Caco-2 (cell line): ENCODE results near the gene ANP32B. TPM values are rescaled to one million over a fixed set of nuclear protein-coding genes. Genes with fewer than 3 reads are reported as not detected.

Source experiments
- BruUV-seq: library from RNA; stranded (reverse); fragments of 400-500 nt; replicated peaks from 2 replicates; lab custom pipeline; 2021; lab: Mats Ljungman, UMichigan
- CTCF ChIA-PET: fragments of 300-600 bp; sonication (Branson Sonifier 250); formaldehyde crosslinking; loops from one replicate; lab custom pipeline; 2022; ENCODE audit warnings: antibody characterized with exemption; lab: Charles Lee
- POLR2A ChIA-PET: fragments of 300-600 bp; sonication (Branson Sonifier 250); formaldehyde crosslinking; loops from one replicate; lab custom pipeline; 2022; ENCODE audit warnings: antibody characterized with exemption; lab: Charles Lee
- DNase-seq, 2 experiments: peaks; one replicate each; pipeline versions ENCODE4 v3.0.0 to v3.0.0-alpha.2; 2020 to 2022
- H3K27me3 ChIP-seq: replicated peaks from 2 replicates; pipeline ENCODE4 v1.6.0; 2011; ENCODE audit warnings: low read length; ENCODE audit not compliant: control insufficient read depth, insufficient read depth
- H3K36me3 ChIP-seq: 2 replicates; pipeline ENCODE4 v1.5.1; 2011; ENCODE audit warnings: low read length; ENCODE audit not compliant: control insufficient read depth, insufficient read depth
- H3K4me1 ChIP-seq: fragments of 250-450 bp; sonication (Bioruptor Pico); 2 replicates; pipeline ENCODE4 v1.5.1; 2020; ENCODE audit warnings: mild to moderate bottlenecking
- H3K4me3 ChIP-seq: 2 replicates; pipeline ENCODE4 v1.5.1; 2011; ENCODE audit warnings: low read depth, mild to moderate bottlenecking, control low read depth, low read length
- H3K9me3 ChIP-seq: fragments of 250-450 bp; sonication (Bioruptor Pico); 2 replicates; pipeline ENCODE4 v1.5.1; 2020; ENCODE audit warnings: mild to moderate bottlenecking, moderate library complexity
- H3K27ac Mint-ChIP-seq: one replicate; pipeline ENCODE4 v1.8.0; 2022; ENCODE audit warnings: mixed read lengths; ENCODE audit not compliant: unreplicated experiment
- H3K27me3 Mint-ChIP-seq: one replicate; pipeline ENCODE4 v1.8.0; 2022; ENCODE audit warnings: mixed read lengths; ENCODE audit not compliant: insufficient read depth, unreplicated experiment
- H3K36me3 Mint-ChIP-seq: one replicate; pipeline ENCODE4 v1.8.0; 2022; ENCODE audit warnings: mild to moderate bottlenecking, mixed read lengths; ENCODE audit not compliant: insufficient read depth, unreplicated experiment
- H3K4me1 Mint-ChIP-seq: one replicate; pipeline ENCODE4 v1.8.0; 2022; ENCODE audit warnings: low read depth, mixed read lengths; ENCODE audit not compliant: unreplicated experiment
- H3K4me3 Mint-ChIP-seq: one replicate; pipeline ENCODE4 v1.8.0; 2022; ENCODE audit warnings: mild to moderate bottlenecking, moderate library complexity, mixed read lengths; ENCODE audit not compliant: unreplicated experiment
- H3K9me3 Mint-ChIP-seq: one replicate; pipeline ENCODE4 v1.8.0; 2022; ENCODE audit warnings: mixed read lengths; ENCODE audit not compliant: unreplicated experiment
- intact Hi-C: fragments of 100-400 bp; cut with micrococcal nuclease; formaldehyde crosslinking; loops from one replicate; pipeline ENCODE4 v1.10.0; 2022; ENCODE audit not compliant: unreplicated experiment
- total RNA-seq: library from RNA; stranded (reverse); gene quantifications from 2 replicates; pipeline ENCODE4 v1.2.3, GENCODE V29; 2022
- TF ChIP-seq, protein P1 (sequence below), 2 experiments: fragments of 200-600 bp in 1 of 2; IDR thresholded peaks; 1 replicate in 1 of 2; 2 replicates in 1 of 2; pipeline versions ENCODE4 v1.5.1 to v1.8.0; 2011 to 2022; ENCODE audit warnings: antibody characterized with exemption in 1 of 2, control low read depth in 1 of 2, inconsistent platforms in 1 of 2, low read depth in 1 of 2, low read length in 1 of 2, mild to moderate bottlenecking in 1 of 2, moderate library complexity in 1 of 2; ENCODE audit not compliant: insufficient read depth in 1 of 2, severe bottlenecking in 1 of 2, unreplicated experiment in 1 of 2

Gene ANP32B
- total RNA-seq, 1 experiment from 2014 or later = 317 TPM

DNA sequence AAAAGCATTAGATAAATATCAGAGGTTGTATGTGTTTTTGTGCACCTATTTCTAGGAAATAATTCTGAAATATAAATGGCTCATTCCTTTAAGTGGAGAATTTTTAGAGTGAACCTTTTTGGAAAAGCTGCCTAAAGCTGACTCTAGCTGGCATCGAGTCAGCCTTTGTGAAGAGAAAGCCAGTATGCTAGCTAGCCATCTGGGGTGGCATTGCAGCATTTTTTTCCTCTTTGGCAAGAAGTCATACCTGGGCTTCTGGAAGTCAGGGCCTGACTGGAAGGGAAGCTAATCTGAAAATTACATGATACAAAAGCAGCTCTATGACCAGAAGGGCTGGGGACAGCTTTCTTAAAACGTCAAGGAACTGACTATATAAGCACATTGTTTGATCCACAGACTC is 19.7 kb downstream of the ANP32B start:
- intact Hi-C loops = no loop called here

DNA sequence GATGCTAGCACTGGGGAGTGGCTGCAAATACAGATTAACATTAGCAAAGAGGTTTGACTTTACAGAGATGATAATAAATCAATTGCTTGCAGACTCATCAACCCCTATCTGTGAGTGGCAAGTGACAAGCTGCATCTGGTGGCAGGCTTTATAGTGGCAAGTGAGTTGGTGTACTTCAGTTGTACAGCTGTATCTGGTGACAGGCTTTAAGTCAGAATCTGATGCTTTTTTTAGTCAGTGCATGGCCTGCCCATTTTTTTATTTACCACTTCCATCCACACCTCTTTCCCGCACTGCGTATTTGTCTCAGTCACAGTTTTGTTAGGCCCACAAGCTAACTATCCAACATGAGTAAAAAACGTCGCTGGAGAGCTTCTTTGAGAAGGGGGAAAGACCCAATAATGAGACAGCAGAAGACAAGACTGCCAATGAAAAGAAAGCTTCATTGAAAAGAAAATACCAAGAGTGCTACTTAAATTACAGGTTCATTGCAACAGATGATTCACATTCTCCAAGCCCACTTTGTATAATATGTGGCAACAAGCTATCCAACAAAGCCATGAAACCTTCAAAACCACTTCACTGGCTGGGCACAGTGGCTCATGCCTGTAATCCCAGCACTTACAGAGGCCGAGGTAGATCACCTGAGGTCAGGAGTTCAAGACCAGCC is 23.1 kb downstream of the ANP32B start:
- no peak for DNase-seq
- Mint-ChIP-seq H3K9me3 (no peaks in the 10 kb centered on the region), H3K4me3 (no peak overlapping the region), H3K27me3 (no peaks in the 10 kb centered on the region), H3K36me3 (peaks cover 99% of the 10 kb centered on the region), H3K4me1 (no peaks in the 10 kb centered on the region), H3K27ac (no peak overlapping the region)
- ChIA-PET POLR2A (no interaction called here), CTCF (no interaction called here)
- H3K36me3 ChIP-seq = peaks cover 4% of the 10 kb centered on the region
- no TSS peak for BruUV-seq
- intact Hi-C loops = no loop called here
- H3K9me3 ChIP-seq = no peaks in the 10 kb centered on the region
- TF ChIP-seq, protein P1, sequence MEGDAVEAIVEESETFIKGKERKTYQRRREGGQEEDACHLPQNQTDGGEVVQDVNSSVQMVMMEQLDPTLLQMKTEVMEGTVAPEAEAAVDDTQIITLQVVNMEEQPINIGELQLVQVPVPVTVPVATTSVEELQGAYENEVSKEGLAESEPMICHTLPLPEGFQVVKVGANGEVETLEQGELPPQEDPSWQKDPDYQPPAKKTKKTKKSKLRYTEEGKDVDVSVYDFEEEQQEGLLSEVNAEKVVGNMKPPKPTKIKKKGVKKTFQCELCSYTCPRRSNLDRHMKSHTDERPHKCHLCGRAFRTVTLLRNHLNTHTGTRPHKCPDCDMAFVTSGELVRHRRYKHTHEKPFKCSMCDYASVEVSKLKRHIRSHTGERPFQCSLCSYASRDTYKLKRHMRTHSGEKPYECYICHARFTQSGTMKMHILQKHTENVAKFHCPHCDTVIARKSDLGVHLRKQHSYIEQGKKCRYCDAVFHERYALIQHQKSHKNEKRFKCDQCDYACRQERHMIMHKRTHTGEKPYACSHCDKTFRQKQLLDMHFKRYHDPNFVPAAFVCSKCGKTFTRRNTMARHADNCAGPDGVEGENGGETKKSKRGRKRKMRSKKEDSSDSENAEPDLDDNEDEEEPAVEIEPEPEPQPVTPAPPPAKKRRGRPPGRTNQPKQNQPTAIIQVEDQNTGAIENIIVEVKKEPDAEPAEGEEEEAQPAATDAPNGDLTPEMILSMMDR (IDR thresholded peaks at IDR 0.05; ENCODE audit: insufficient read depth in 1 of 2, low read depth in 1 of 2, low read length in 1 of 2, severe bottlenecking in 1 of 2, unreplicated experiment in 1 of 2) = no peak
- H3K4me3 ChIP-seq = no peak overlapping the region
- no peaks in the 10 kb centered on the region for H3K4me1 ChIP-seq
- no peaks in the 10 kb centered on the region for H3K27me3 ChIP-seq

More for the DNA sequence above, 19.7 kb downstream of the ANP32B start:
- Mint-ChIP-seq H3K9me3 (no peaks in the 10 kb centered on the region), H3K36me3 (peaks cover 99% of the 10 kb centered on the region), H3K27ac (no peak overlapping the region), H3K4me1 (no peaks in the 10 kb centered on the region), H3K4me3 (no peak overlapping the region), H3K27me3 (no peaks in the 10 kb centered on the region)
- no TSS peak for BruUV-seq
- ChIA-PET POLR2A (no interaction called here), CTCF (no interaction called here)
- no peaks in the 10 kb centered on the region for H3K4me1 ChIP-seq
- no peaks in the 10 kb centered on the region for H3K9me3 ChIP-seq
- TF ChIP-seq, protein P1 (IDR thresholded peaks at IDR 0.05; ENCODE audit: insufficient read depth in 1 of 2, low read depth in 1 of 2, low read length in 1 of 2, severe bottlenecking in 1 of 2, unreplicated experiment in 1 of 2) = no peak
- no peak overlapping the region for H3K4me3 ChIP-seq
- H3K36me3 ChIP-seq = peaks cover 3% of the 10 kb centered on the region; the same call in 1 of the 2 replicates
- H3K27me3 ChIP-seq = no peaks in the 10 kb centered on the region
- DNase-seq = no peak

- peaks cover 4% of the 10 kb centered on the region for H3K36me3 ChIP-seq
- H3K4me1 Mint-ChIP-seq = no peaks in the 10 kb centered on the region
- H3K27ac Mint-ChIP-seq = no peak overlapping the region
- H3K4me1 ChIP-seq = no peaks in the 10 kb centered on the region
- POLR2A ChIA-PET = no interaction called here
- no TSS peak for BruUV-seq
- no peak overlapping the region for H3K4me3 Mint-ChIP-seq
- no peak for DNase-seq
- TF ChIP-seq, protein P1 (IDR thresholded peaks at IDR 0.05; ENCODE audit: insufficient read depth in 1 of 2, low read depth in 1 of 2, low read length in 1 of 2, severe bottlenecking in 1 of 2, unreplicated experiment in 1 of 2) = no peak
- intact Hi-C loops = no loop called here
- H3K27me3 Mint-ChIP-seq = no peaks in the 10 kb centered on the region
- CTCF ChIA-PET = no interaction called here
- H3K4me3 ChIP-seq = no peak overlapping the region
- peaks cover 99% of the 10 kb centered on the region for H3K36me3 Mint-ChIP-seq
- no peaks in the 10 kb centered on the region for H3K9me3 Mint-ChIP-seq
- H3K27me3 ChIP-seq = no peaks in the 10 kb centered on the region
- no peaks in the 10 kb centered on the region for H3K9me3 ChIP-seq
Observed at GRCh38 chr9:98007251-98007928, 24.2 kb downstream of the ANP32B start.
